ENCODE measurements around the gene IYD. TPM values are rescaled to one million over a fixed set of nuclear protein-coding genes. Genes with fewer than 3 reads are reported as not detected.

Gene IYD
- total RNA-seq, 1 experiment from 2014 or later: not detected

GRCh38 chr6:150394053-150394898 is 25.5 kb downstream of the IYD start:
- DNase-seq (ENCODE audit: extremely low read depth, low read depth): no peak

- no peak for DNase-seq (ENCODE audit: extremely low read depth, low read depth)
These were observed 26.1 kb downstream of the IYD start for GRCh38 chr6:150394899-150395295.

GRCh38 chr6:150395388-150396009 is 26.7 kb downstream of the IYD start:
- peak; percentile 48 for DNase-seq (ENCODE audit: extremely low read depth, low read depth)

GRCh38 chr6:150403458-150404246 is 34.8 kb downstream of the IYD start:
- DNase-seq (ENCODE audit: extremely low read depth, low read depth): peak; percentile 40

GRCh38 chr6:150406948-150407347 is 38.1 kb downstream of the IYD start:
- DNase-seq (ENCODE audit: extremely low read depth, low read depth): no peak

GRCh38 chr6:150408842-150409241 is 40.0 kb downstream of the IYD start:
- DNase-seq (ENCODE audit: extremely low read depth, low read depth): no peak

- DNase-seq (ENCODE audit: extremely low read depth, low read depth): no peak
These were observed 40.8 kb downstream of the IYD start for GRCh38 chr6:150409576-150410066.

GRCh38 chr6:150410399-150410798 is 41.6 kb downstream of the IYD start:
- no peak for DNase-seq (ENCODE audit: extremely low read depth, low read depth)

- DNase-seq (ENCODE audit: extremely low read depth, low read depth): no peak
These were observed 42.1 kb downstream of the IYD start for GRCh38 chr6:150410906-150411305.

- no peak for DNase-seq (ENCODE audit: extremely low read depth, low read depth)
These were observed 43.4 kb downstream of the IYD start for GRCh38 chr6:150412221-150412620.

GRCh38 chr6:150413198-150413597 is 44.4 kb downstream of the IYD start:
- no peak for DNase-seq (ENCODE audit: extremely low read depth, low read depth)

- DNase-seq (ENCODE audit: extremely low read depth, low read depth): no peak
These were observed 45.0 kb downstream of the IYD start for GRCh38 chr6:150413781-150414281.

GRCh38 chr6:150416128-150416527 is 47.3 kb downstream of the IYD start:
- no peak for DNase-seq (ENCODE audit: extremely low read depth, low read depth)

GRCh38 chr6:150417250-150417649 is 48.4 kb downstream of the IYD start:
- DNase-seq (ENCODE audit: extremely low read depth, low read depth): no peak

- peak; percentile 84 for DNase-seq (ENCODE audit: extremely low read depth, low read depth)
These were observed 49.4 kb downstream of the IYD start for GRCh38 chr6:150417899-150418826.

GRCh38 chr6:150418827-150419594 is 50.2 kb downstream of the IYD start:
- peak; percentile 61 for DNase-seq (ENCODE audit: extremely low read depth, low read depth)

GRCh38 chr6:150420428-150420827 is 51.6 kb downstream of the IYD start:
- no peak for DNase-seq (ENCODE audit: extremely low read depth, low read depth)

- DNase-seq (ENCODE audit: extremely low read depth, low read depth): no peak
These were observed 52.1 kb downstream of the IYD start for GRCh38 chr6:150420926-150421325.

- DNase-seq (ENCODE audit: extremely low read depth, low read depth): no peak
These were observed 56.7 kb downstream of the IYD start for GRCh38 chr6:150425508-150425907.
